ES-I3 (cell line): ENCODE measurements around the gene VAPB.

Experiments
- H3K36me3 ChIP-seq: 2 replicates; pipeline ENCODE4 v1.6.1; 2013; ENCODE audit warnings: mild to moderate bottlenecking, low read length, control low read depth, moderate library complexity; ENCODE audit not compliant: insufficient read depth
- H3K4me1 ChIP-seq: 2 replicates; pipeline ENCODE4 v1.6.1; 2013; ENCODE audit warnings: mild to moderate bottlenecking, control low read depth, low read length; ENCODE audit not compliant: insufficient read depth
- H3K9ac ChIP-seq: 2 replicates; pipeline ENCODE4 v1.6.1; 2013; ENCODE audit warnings: low read depth, mild to moderate bottlenecking, low read length, moderate library complexity
- H3K9me3 ChIP-seq: 2 replicates; pipeline ENCODE4 v1.6.1; 2013; ENCODE audit warnings: mild to moderate bottlenecking, low read length, moderate library complexity; ENCODE audit not compliant: control insufficient read depth, insufficient read depth

The VAPB gene

DNA sequence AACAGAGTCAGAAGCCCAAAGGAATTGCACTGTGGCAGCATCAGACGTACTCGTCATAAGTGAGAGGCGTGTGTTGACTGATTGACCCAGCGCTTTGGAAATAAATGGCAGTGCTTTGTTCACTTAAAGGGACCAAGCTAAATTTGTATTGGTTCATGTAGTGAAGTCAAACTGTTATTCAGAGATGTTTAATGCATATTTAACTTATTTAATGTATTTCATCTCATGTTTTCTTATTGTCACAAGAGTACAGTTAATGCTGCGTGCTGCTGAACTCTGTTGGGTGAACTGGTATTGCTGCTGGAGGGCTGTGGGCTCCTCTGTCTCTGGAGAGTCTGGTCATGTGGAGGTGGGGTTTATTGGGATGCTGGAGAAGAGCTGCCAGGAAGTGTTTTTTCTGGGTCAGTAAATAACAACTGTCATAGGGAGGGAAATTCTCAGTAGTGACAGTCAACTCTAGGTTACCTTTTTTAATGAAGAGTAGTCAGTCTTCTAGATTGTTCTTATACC lies 55.8 kb downstream of the VAPB start:
- H3K9me3 ChIP-seq: no peaks in the 10 kb centered on the region
- no peaks in the 10 kb centered on the region for H3K4me1 ChIP-seq
- H3K36me3 ChIP-seq: no peaks in the 10 kb centered on the region
- H3K9ac ChIP-seq: no peak overlapping the region

DNA sequence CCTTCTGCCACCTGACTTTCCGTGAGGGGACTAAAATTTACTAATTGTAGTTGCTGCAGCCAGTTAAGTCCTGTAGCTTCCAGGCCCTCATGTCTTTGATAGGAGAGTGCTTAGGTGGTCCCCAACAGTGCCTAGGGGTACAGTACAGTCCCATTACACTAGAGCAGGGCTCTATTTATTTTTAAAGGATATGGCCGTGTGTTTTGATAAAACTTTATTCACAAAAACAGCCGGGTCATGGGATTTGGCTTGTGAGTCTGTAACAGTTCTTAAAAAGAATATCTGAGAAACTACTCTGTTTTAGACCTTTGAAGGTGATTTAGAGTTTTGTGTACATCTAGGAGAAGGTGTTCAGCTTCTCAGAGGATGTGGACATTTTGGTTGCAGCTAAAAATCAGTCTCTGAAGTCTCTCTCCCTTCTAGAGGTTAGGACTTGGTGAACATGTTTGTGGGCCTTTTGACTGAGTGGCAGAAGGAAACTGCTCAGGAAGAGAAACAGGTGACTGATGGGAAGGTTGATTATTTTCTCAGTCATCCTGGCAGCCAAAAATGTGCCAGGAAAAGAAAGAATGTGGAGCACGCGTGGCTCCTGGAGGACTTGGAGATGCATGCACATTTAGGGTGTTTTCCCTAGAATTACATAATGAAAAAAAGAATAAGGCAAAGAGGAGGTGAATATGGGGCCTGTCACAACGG lies 57.4 kb downstream of the VAPB start:
- no peaks in the 10 kb centered on the region for H3K4me1 ChIP-seq
- H3K9ac ChIP-seq: no peak overlapping the region
- H3K36me3 ChIP-seq: no peaks in the 10 kb centered on the region

DNA sequence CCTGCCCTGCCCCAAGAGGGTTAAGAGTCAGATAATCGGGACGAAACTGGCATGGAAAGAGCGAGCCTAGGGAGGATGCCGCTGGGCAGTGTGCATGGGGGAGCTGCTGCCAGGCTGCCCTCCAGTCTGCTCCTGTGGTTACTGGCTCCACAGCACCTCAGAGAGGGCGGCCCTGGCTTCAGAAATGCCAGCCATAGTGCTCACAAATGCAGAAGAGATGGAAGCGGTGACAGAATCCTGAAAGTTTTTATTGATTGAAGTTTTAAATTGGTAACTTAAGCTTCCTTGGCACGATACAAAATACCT lies 57.9 kb downstream of the VAPB start:
- no peaks in the 10 kb centered on the region for H3K36me3 ChIP-seq
- H3K9ac ChIP-seq: no peak overlapping the region
- H3K4me1 ChIP-seq: no peaks in the 10 kb centered on the region
- no peaks in the 10 kb centered on the region for H3K9me3 ChIP-seq

More for the DNA sequence above, 57.4 kb downstream of the VAPB start:
- H3K9me3 ChIP-seq: no peaks in the 10 kb centered on the region

DNA sequence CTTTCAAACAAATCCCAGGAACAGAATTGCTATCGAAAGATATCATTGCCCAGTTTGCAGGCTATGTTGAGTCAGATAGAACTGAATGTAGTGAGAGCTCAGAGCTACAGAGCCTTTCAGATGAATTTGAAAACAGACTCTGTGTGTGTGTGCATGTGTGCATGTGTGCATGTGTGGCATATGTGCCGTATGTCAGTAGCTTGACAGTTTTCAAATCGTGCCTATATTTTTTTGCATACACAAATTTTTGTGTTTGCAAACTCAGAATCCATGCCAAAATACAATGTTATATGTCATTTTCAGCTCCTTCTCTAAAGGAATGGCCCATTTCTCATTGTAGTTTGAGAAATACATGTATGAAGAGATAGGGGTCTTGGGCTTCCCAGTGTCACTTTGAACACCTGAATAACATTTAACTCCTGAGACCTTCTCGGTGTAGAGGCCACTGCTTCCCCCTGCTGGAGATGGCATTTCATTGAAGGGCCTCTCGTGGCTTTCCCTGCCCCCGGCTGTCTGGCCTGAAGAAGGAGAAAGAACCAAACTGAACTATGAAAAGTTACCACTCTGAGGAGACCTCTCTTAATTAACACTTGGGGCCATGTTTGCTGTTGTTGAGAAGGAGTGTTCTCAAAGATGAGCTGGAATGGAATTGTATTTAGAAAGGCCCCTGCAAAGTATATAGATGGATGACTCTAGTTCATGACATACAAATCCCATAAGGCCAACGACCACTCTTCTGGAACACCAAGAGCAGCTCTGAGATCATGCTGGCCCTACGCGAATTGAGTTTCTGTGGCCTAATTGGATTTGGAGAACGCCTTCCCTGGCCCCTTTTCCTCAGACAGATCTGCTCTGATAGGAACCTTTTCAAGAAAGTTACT lies 58.7 kb downstream of the VAPB start:
- Histone ChIP-seq H3K36me3 (no peaks in the 10 kb centered on the region), H3K4me1 (0 out of 2 replicates have a peak, but pooled peaks cover 5% of the 10 kb centered on the region), H3K9me3 (no peaks in the 10 kb centered on the region), H3K9ac (no peak overlapping the region)

DNA sequence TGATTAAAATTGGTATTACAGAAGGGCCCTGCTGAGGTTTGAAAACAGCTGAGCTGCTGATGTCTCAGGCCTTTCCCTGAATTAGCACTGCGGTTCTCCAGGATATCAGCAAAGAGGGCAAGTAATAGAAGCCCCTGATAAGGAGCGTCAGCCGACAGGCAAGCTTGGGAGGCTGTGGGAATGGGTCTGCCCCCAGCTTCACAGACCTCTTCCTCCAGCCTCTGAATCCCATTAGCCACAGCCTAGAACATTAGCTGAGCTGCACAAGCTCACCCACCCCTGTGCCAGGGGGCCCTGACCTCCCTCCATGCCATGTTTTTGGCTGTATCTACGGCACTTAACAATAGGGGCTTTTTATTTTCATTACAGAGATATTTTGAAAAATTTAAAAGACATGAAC lies 59.9 kb downstream of the VAPB start:
- Histone ChIP-seq H3K36me3 (no peaks in the 10 kb centered on the region), H3K9ac (no peak overlapping the region), H3K4me1 (0 out of 2 replicates have a peak, but pooled peaks cover 5% of the 10 kb centered on the region), H3K9me3 (no peaks in the 10 kb centered on the region)

DNA sequence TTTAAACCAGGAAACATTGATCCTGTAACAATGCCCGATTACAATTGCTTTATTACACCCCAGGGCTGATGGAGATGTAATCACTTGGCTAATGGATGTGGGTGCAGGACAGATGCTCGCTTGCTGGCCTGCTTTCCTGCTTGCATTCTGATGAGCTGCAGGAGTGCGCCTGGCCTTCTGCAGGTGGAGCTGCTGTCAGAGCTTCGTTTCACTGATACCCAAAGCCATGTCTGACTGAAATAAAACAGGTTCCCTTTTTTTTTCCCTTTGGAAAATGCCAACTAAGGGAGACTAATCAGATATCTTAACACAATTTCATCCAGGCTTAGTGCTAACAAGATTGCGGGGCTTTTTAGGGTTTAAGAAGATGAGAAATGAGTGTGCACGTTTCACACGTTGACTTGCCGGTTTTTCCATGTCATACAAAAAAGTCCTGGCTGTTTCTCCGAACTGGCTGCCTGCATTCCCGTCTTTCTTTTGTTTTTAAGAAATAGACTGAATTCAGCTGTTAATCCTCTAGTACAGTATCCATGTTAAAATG lies 60.7 kb downstream of the VAPB start:
- 0 out of 2 replicates have a peak, but pooled peaks cover 5% of the 10 kb centered on the region for H3K4me1 ChIP-seq
- no peaks in the 10 kb centered on the region for H3K9me3 ChIP-seq
- H3K9ac ChIP-seq: no peak overlapping the region
- no peaks in the 10 kb centered on the region for H3K36me3 ChIP-seq

DNA sequence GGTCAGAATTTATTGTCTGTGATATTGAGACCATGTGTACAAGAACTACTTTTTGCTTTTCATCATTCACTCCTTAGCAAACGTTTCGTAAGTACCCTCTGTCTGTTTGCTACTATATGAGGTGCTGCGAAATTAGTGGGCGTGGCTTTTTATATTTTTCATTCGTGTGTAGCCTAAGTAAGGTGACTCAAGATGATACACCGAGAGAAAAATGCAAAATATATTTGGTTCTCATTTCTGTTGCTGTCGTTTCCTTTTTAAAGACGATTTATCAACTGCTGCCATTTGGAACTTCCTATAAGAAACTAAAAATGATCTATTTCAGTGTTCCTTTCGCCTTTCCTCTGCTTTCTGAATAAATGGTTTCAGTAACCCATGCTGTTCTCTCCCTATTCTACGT lies 61.2 kb downstream of the VAPB start:
- H3K36me3 ChIP-seq: no peaks in the 10 kb centered on the region

DNA sequence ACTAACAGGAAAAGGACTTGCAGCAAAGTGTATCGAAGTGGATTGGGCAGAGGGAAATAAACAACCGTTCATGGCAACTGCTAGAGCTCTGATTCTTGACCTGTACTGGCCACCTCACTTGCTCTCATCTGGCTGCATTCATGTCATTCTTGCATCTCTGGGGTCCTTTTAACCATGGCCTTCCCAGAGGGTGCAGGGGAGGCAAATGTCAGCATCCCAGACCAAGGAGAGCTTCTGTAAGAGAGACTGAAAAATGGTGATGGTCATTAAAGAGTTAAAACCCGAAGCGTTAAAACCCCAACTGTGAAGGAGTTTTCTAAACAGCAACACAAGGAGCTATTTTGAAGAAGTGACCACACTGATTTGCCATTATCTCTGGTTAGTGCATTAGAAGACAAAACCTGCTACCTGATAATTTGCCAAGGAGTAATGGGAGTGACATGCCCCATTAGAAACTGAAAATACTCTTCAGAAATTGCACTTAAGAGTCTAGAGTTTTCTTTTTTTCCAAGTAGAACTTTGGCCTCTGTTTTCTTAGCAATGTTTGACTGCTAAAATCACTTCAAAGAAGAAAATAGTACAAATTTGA lies 63.7 kb downstream of the VAPB start:
- no peaks in the 10 kb centered on the region for H3K9me3 ChIP-seq
- H3K4me1 ChIP-seq: peaks cover 6% of the 10 kb centered on the region; the same call in 1 of the 2 replicates
- no peak overlapping the region for H3K9ac ChIP-seq
- H3K36me3 ChIP-seq: no peaks in the 10 kb centered on the region; the same call in 1 of the 2 replicates

More for the DNA sequence above, 61.2 kb downstream of the VAPB start:
- Histone ChIP-seq H3K9me3 (no peaks in the 10 kb centered on the region), H3K4me1 (0 out of 2 replicates have a peak, but pooled peaks cover 5% of the 10 kb centered on the region), H3K9ac (no peak overlapping the region)

DNA sequence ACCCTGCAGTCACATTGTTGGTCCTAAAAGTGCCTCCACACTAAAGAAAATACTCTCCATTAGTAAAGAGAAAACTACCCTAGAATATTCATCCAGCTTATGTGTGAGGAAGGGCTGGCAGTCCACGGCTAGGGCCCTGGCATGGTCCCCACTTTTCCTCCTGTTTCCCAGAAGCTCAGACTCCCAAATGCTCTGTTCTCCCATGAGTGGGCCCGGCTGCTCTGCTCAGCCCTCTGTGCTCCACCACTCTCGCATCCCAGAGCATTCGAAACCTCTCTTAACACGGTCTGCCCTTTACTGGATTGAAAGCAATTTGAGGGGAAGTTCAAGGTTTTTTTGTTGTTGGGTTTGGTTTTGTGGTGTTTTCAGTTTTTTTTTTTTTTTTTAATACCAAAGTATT lies 64.4 kb downstream of the VAPB start:
- Histone ChIP-seq H3K36me3 (no peaks in the 10 kb centered on the region; the same call in 1 of the 2 replicates), H3K9ac (no peak overlapping the region), H3K4me1 (peaks cover 12% of the 10 kb centered on the region; the same call in 1 of the 2 replicates), H3K9me3 (no peaks in the 10 kb centered on the region)

DNA sequence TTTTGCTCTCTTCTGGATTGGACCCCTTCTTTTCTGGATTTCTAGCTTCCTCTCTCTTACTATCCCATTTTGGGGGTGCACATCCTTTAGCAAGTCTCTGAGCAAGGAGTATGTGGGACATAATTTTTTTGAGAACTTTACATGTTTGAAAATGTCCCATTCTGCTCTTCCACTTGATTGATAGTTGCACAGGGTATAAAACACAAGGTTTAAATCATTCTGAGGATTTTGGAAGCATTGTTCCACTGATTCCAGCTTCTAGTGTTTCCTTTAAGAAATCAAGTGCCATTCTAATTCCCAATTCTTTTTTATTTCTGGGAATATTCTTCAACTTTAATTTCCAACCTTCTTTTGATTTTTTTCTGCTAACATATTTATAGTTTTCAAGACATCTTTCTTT lies 65.4 kb downstream of the VAPB start:
- Histone ChIP-seq H3K36me3 (no peaks in the 10 kb centered on the region; the same call in 1 of the 2 replicates), H3K9me3 (no peaks in the 10 kb centered on the region), H3K4me1 (peaks cover 14% of the 10 kb centered on the region; the same call in 1 of the 2 replicates), H3K9ac (no peak overlapping the region)

DNA sequence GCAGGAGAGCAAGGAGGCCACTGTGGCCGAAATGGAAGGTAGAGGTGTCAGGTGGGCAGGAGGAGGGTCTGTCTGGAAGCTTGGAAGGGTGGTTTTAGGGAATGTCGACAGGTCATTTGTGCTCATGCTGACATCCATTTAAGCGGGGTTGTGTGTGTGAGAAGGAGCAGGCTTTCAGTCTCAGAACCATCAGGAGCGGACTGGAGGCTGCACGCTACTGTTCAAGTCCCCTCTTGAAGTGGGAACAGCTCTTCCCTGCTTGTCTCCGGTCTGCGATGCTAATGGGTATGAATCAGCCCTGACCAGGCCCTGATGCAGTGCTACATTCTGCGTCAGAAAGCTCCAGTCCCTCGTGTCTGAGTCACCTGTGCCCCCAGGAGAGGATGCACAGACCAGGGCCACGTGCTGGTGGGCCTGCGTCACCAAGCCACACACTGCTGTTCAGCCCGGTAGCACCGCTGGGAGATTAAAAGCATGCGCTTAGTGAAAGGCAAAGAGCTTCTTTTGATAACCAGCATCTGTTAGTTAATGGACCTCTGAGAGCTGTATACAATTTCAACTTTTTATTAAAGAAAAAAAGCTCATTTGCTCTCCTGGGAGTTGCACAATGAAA lies 68.2 kb downstream of the VAPB start:
- Histone ChIP-seq H3K4me1 (peaks cover 13% of the 10 kb centered on the region; the same call in 1 of the 2 replicates), H3K36me3 (no peaks in the 10 kb centered on the region; the same call in 1 of the 2 replicates), H3K9me3 (no peaks in the 10 kb centered on the region)

DNA sequence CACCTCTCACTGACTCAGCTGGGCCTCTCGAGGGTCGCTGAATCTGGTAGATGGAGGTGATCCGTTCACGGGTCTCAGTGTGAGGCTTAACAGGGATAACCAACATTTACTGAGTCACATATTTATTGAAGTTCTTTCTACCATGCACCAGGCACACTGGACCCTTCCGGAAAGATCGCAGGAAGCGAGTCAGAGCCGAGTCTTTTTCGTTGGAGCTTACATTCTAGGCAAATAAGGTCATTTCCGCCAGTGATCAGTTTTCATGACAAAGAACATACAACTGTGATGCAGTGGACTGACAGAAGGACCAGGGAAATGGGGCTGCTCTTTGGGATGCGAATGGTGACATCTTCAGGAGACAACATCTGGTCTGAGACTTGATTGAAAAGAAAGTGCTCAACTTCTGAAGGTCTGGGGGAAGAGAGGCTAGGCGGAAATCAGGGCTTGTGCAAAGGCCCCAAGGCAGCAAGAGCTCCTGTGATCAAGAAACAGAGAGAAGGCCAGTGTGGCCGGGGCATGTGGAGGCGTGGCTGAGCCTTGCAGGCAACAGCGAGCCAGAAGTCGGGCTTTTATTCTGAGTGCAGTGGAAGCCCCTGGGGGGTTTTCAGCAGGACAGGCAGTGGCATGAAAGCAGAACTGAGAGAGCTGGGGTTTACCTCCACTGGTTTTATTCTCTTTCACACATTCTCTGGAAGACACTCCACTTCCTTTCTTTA lies 69.5 kb downstream of the VAPB start:
- Histone ChIP-seq H3K4me1 (peaks cover 9% of the 10 kb centered on the region; the same call in 1 of the 2 replicates), H3K36me3 (no peaks in the 10 kb centered on the region; the same call in 1 of the 2 replicates), H3K9ac (no peak overlapping the region), H3K9me3 (no peaks in the 10 kb centered on the region; the same call in 1 of the 2 replicates)

More for the DNA sequence above, 68.2 kb downstream of the VAPB start:
- no peak overlapping the region for H3K9ac ChIP-seq

DNA sequence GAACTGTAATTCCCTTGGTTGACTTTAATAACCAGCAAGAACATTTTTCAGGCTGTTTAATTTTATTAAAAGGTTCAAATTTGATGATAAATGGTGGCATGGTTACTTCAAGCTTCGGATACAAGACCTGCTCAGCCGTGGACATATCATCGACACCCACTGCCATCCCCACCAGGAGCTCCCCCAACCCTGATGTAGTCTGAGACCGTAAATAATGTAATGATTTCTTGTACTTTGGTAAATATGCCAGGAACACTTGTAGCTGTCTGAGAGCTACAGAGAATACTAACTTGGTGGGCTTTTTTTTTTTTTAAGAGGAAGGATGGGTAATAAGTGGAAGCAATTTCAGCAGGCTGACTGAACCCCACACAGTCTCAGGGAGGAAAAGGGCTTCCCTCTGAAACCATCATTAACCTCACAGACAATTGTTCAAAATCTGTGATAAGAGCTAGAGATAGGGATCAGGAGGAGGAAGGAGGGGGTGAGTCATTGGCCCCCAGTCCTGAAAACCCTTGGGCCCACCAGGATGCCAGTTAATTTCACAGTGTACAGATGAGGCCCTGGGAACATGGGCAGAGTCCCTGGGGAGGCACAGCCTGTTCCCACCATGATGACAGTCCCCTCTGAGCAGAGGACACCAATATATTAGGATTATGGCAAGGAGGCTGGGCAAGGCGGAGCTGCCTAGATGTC lies 70.2 kb downstream of the VAPB start:
- no peaks in the 10 kb centered on the region; the same call in 1 of the 2 replicates for H3K9me3 ChIP-seq
- H3K9ac ChIP-seq: no peak overlapping the region
- peaks cover 9% of the 10 kb centered on the region; the same call in 1 of the 2 replicates for H3K4me1 ChIP-seq

More for the DNA sequence above, 70.2 kb downstream of the VAPB start:
- H3K36me3 ChIP-seq: no peaks in the 10 kb centered on the region; the same call in 1 of the 2 replicates
